GM12891 (cell line): ENCODE data around the gene PLSCR4.

Experiments
- DNase-seq: peaks from one replicate; pipeline ENCODE4 v3.0.0; 2011; ENCODE audit warnings: low spot score; ENCODE audit not compliant: insufficient read length
- FAIRE-seq: peaks from 2 replicates; lab custom pipeline; 2011; peaks lifted over from hg19 to GRCh38; lab: Jason Lieb, UNC
- PAX5 ChIP-seq: IDR thresholded peaks from 2 replicates; pipeline ENCODE4 v1.6.1; 2011; ENCODE audit warnings: low read length, moderate library complexity, mild to moderate bottlenecking; ENCODE audit not compliant: insufficient read depth, severe bottlenecking
- POLR2A ChIP-seq: IDR thresholded peaks from 2 replicates; pipeline ENCODE4 v1.6.1; 2011; ENCODE audit warnings: low read depth, low read length, control low read depth
- POLR2AphosphoS5 ChIP-seq: IDR thresholded peaks from 2 replicates; pipeline ENCODE4 v1.6.1; 2011; ENCODE audit warnings: low read depth, low read length, control low read depth
- POU2F2 ChIP-seq: IDR thresholded peaks from 2 replicates; pipeline ENCODE4 v1.6.1; 2011; ENCODE audit warnings: low read depth, mild to moderate bottlenecking, control low read depth, low read length, moderate library complexity
- SPI1 ChIP-seq: IDR thresholded peaks from 2 replicates; pipeline ENCODE4 v1.6.1; 2011; ENCODE audit warnings: low read depth, low read length, control low read depth
- TAF1 ChIP-seq: IDR thresholded peaks from 2 replicates; pipeline ENCODE4 v1.6.1; 2011; ENCODE audit warnings: low read depth, low read length, control low read depth

The PLSCR4 gene

DNA sequence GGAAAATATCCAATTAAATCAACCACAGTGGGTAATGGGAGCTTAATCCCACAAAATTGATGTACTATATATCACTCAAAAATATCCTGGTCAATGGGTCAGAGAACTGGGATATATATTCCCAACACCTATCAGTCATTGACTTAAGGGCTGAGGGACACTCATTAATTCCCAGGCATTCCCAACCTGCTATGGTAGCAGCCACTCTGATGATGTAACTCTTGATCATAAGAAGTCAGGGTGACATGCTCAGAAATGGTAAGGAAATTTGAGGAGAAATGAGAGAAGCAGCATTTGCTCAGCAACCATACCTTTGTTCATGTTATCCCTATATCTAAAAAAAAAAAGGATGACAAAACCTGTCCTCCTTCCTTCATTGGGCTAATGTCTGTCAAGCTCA is 86.8 kb downstream of the PLSCR4 start:
- DNase-seq (no peak), FAIRE-seq (no peak)
- TF ChIP-seq PAX5 (no peak), POLR2A (no peak), SPI1 (no peak), TAF1 (no peak), POU2F2 (no peak), POLR2AphosphoS5 (no peak)

DNA sequence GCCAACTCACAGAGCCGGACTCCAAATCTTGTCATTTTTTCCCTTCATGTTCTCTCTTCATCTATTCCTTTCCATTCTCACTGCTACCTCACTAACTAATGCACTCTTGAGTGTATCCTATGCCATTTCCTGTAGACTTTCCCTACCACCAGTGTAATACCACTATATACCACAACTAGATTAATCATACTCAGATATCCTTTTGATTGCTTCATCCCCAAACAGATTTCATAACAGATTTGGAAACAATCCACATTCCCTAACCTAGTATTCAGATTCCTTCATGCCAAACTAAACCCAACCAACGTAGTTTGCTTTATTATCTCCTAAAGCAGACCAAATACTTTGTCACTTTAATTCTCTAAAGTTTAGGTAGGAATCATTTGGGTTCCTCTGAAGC is 87.3 kb downstream of the PLSCR4 start:
- TF ChIP-seq POLR2AphosphoS5: no peak
- TF ChIP-seq POLR2A: no peak
- TF ChIP-seq SPI1: no peak
- TF ChIP-seq TAF1: no peak
- no peak for TF ChIP-seq PAX5
- no peak for TF ChIP-seq POU2F2
- no peak for FAIRE-seq
- DNase-seq: no peak

DNA sequence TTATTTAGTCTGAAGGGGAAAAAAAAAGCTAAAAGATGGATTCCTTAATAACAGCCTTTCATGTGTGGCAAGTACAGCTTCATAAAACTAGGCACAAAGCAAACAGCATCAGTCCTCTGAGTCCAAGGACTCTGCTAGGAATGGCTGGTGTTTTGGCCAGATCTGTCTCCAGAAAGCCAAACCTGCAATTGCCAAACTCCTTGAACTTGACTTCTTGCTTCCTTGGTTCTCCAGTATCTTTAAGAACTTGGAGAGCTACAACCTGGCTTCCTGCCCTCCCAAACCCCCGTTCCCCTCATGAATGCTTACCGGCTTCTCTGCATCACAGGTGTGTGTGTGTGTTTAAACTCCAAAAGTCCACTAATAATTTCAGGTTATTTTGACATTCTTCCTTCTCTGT is 88.3 kb downstream of the PLSCR4 start:
- no peak for TF ChIP-seq POLR2AphosphoS5
- no peak for TF ChIP-seq POU2F2
- TF ChIP-seq POLR2A: no peak
- DNase-seq: no peak
- no peak for FAIRE-seq

DNA sequence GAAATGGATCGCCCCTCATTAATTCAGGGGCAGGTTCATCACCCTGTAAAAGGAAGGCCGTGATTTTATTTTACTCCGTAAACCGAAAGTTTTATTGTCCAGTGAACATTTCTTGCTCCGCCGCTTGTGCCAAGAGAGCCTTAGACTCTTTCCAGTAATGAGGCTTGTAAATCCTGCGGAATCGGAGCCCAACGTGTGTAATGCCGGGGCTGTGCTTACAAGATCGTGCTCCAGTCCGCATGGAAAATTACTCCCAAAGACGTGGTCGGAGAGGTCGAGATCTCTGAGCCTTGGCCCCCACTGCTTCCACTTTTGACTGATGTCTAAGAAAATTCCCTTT is 89.3 kb downstream of the PLSCR4 start:
- FAIRE-seq (no peak), DNase-seq (no peak)
- TF ChIP-seq POLR2A (no peak), SPI1 (no peak), TAF1 (no peak), POU2F2 (no peak), PAX5 (no peak), POLR2AphosphoS5 (no peak)

DNA sequence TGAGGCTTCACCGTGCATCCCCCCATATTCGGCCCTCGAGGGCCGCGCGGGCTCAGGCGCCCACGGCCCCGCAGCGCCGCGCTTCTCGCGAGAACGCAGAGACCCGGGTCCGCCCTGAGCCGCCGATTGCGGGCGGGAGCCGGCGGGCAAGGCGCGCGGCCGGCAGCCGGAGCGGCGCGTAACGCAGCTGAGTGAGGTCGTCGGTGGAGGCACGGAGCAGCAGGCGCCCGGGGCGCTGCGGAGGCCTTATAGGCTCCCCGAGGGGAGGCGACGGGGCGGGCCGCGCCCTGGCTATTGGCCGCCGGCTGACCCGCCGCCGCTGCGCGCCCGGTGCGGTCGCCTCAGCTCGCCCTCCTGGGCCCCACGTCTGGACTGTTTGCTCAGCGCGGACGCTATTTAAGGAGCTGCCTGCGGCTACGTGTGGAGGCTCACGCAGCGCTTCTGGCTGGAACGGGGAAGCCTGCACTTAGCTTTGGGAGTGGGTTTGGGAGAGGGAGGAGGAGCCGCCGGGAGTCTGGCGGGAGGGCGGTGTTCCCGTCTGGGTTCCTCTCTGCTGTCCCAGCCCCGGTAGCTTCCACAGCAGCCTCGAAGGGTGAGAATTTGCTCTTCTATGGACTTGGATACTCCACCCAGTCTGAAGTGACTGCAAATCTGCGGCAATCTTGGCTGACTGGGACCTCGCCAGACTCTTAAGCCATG is 89.8 kb downstream of the PLSCR4 start, which contains the start of gene PLOD2:
Gene PLOD2 (minus strand): TSS at position 221 of the 699 bp plus-strand sequence. CDS start 195 bp downstream, at position 26.
- DNase-seq (peak; percentile 25), FAIRE-seq (no peak)
- no peak for TF ChIP-seq SPI1
- no peak for TF ChIP-seq TAF1
- TF ChIP-seq POLR2AphosphoS5: no peak
- no peak for TF ChIP-seq POLR2A
- TF ChIP-seq POU2F2: no peak
- TF ChIP-seq PAX5: no peak

DNA sequence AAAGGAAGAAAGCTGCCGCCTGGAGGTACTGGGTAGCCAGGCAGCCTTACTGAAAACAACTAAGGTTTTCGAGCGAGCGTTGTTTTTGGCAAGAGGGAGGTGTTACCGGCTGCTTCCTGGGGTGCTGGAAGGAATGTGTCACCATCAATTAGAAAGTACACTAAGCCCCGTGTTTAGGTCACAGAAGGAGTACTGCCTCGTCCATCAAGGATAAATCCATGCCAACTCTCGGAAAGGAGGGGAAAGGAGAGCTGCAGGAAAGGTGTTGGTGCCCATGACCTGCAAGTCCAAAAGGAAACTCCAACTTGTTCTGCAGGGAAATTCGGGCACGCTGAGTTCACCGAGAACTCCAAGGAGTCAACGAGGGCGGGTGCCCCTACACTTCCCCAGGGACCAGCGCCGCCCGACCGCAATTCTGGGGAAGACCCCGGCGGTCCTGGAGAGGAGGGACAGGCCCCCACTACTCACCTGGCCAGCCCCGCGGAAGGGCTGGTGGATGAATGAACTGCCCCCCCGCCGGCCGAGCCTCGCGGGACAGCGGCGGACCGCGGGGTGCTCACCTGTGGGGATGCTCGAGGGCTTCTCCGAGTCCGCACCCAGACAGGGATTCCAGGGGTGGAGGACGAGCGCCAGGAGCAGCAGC is 90.5 kb downstream of the PLSCR4 start:
- DNase-seq (no peak), FAIRE-seq (no peak)
- TF ChIP-seq SPI1 (no peak), PAX5 (no peak), POLR2AphosphoS5 (no peak), TAF1 (no peak), POLR2A (no peak), POU2F2 (no peak)

DNA sequence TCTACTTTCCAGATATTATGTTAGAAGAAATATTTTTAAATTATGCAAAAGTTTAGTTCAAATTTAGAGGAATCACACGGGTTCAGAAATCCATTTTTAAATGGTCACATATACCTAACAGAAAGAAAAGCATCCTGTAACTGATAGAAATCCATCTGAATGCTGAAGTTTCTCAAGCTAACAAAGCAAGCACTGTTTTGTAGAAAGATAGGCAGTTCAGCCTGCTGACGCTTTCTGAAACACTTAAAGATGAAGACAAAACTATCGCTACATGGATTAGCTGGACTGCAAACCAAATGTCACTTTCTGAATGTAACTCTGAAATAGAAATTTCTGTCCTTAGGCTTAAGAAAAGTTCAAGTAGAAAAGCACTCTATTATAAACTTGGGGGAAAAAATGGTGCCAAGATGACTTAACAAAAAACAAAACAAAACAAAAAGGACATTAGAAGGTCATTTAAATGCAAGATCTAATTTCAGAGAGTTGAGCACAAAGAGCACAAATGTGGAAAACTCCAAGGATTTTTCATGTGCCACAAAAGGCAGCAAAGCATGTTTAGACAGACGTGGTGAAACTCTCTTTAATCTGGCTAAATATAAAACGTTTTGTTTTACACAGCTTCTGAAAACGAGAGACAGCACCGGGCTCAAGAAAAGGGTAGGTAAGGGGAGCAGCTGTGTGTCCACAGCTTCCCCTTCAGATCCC is 91.1 kb downstream of the PLSCR4 start:
- DNase-seq: no peak
- TF ChIP-seq SPI1 (no peak), POLR2AphosphoS5 (no peak), POU2F2 (no peak), TAF1 (no peak), PAX5 (no peak), POLR2A (no peak)
- no peak for FAIRE-seq

DNA sequence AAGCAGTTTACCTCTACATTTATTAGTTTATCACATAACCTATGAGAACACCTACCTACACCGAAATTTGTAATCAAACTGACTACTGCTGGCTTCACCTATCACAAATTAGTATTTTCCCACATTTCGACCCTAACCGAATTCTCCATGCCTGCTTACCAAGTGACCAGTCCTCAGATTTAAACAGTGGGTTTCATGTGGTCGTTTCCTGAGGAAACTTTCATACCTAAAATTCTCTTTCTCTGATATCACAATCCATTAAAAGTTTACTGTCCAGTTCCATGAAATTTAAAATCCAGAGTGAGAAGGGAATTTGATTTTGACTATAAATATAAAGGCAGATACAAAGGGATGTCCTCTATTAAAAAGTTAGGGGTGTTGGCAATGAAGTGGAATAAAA is 91.9 kb downstream of the PLSCR4 start:
- FAIRE-seq: no peak

DNA sequence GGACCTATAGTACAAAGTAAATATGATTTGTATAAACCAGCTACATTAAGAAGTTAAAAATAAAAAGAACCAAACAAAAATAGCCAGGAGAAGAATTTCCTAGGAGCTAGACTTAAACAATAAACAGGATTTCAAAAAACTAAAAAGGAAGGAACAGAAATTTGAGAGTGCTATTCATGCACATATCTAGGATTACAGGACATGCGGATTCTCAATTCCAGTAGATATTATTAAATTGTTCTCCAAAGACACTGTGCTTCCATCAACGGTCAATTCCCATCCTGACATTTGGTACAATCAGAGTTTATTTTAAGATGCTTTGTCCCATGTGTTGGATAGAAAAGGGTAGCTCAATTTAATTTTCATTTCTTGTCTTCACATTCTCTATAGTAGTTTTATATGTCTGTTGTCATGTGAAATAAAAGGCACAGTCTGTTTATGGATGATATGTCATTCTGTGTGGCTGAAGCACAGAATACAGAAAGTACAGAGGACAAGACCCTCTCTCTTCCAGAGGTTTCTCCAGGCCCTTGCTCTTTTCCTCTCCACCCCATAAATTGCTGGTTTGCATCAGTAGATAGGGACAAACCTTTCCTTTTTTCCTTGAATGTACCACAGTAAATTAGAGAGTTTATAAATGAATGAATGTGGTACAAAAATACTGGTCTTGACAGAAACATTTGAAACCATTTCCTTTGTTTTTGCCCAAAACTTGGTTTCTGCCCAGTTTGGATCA is 93.4 kb downstream of the PLSCR4 start:
- FAIRE-seq: no peak
- TF ChIP-seq TAF1 (no peak), SPI1 (no peak), POLR2A (no peak)
- no peak for DNase-seq

More for the DNA sequence above, 91.9 kb downstream of the PLSCR4 start:
- DNase-seq: no peak
- TF ChIP-seq PAX5 (no peak), SPI1 (no peak), TAF1 (no peak), POLR2AphosphoS5 (no peak), POLR2A (no peak), POU2F2 (no peak)
